C4-2B (cell line): ENCODE measurements around the gene TMCO4.

ENCODE experiments used
- CTCF ChIP-seq: fragments of 450-650 bp; conservative IDR thresholded peaks from 2 replicates; pipeline ENCODE4 v1.5.1; 2017; ENCODE audit warnings: mild to moderate bottlenecking
- ZFX ChIP-seq: fragments of 450-650 bp; IDR thresholded peaks from 2 replicates; pipeline ENCODE4 v1.6.1; 2017

- TF ChIP-seq CTCF (no peak), ZFX (no peak)
Measured at GRCh38 chr1:19735440-19736127, 64.1 kb downstream of the TMCO4 start.
